ENCODE measurements around the gene GARS1.

DNA sequence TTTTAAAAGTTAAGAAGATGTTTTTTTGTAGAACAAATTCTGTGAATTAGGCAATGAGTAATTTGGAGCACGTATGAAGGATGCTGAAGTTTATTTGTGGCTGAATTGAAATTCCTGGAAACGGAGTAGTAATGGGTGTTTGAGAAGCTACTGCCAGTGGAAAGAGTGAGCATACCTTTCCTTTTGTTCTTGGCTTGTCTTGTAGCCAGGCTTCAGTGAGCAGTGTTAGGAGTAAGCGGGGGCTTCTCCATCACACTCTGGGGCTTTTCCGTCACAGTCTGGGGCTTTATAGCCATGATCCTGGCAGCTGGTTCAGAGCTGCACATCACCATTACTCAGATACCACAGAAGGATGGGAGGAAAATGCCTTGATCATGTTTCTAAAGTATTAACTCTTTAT, 32.3 kb downstream of the GARS1 start:
- TF ChIP-seq ZNF274 (IDR thresholded peaks at IDR 0.05; ENCODE audit: low read length) = no peak
- no peak for TF ChIP-seq ZNF274 (tag by site-specific recombination; IDR thresholded peaks at IDR 0.05; ENCODE audit: borderline replicate concordance)
- no peak for TF ChIP-seq CTCF (tag by site-specific recombination; IDR thresholded peaks at IDR 0.05)
- no peak for TF ChIP-seq ZNF837 (tag by site-specific recombination; IDR thresholded peaks at IDR 0.05)
- no peak for TF ChIP-seq ZNF624 (tag by site-specific recombination; IDR thresholded peaks at IDR 0.05)
- TF ChIP-seq ZNF544 (tag by site-specific recombination; IDR thresholded peaks at IDR 0.05) = no peak
- TF ChIP-seq BCL11B (tag by site-specific recombination; IDR thresholded peaks at IDR 0.05; ENCODE audit: low read depth) = no peak
- TF ChIP-seq ZNF133 (tag by site-specific recombination; IDR thresholded peaks at IDR 0.05) = no peak
- TF ChIP-seq ZNF211 (tag by site-specific recombination; IDR thresholded peaks at IDR 0.05; ENCODE audit: low read depth) = no peak
